ENCODE data around the gene SP8. TPM values are rescaled to one million over a fixed set of nuclear protein-coding genes. Genes with fewer than 3 reads are reported as not detected.
"Not testable (repeated sequence)": the region's sequence is repeated elsewhere in the genome, so short reads cannot be mapped to it uniquely, and the experiment has no call there.

SP8 gene
- total RNA-seq, 1 donor from 2014 or later: not detected

DNA sequence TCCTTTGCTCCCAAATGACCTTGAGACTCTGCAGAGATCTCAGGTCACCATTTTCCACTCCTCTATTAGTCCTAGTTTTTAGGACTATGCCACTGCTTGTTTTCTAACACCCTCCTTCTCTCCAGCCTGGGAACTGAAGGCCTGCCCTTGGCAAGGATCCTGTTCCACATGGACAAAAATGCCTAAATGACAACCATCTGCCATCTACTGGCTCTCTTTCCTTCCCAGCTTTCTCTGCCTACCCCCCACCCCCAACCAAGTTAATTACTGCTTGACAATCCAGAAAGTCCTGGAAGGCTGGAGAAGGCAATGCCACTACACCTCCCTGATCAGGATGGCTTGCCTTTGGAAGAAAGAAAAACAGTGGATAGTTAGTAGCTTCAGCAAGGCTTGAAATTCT, 44.8 kb upstream of the SP8 start:
- intact Hi-C loops (cut with micrococcal nuclease): no loop called here
- Mint-ChIP-seq H3K9me3 (no peaks in the 10 kb centered on the region), H3K27me3 (peaks cover 12% of the 10 kb centered on the region), H3K4me3 (no peak overlapping the region), H3K36me3 (ENCODE audit: low read depth) (no peaks in the 10 kb centered on the region), H3K4me1 (no peaks in the 10 kb centered on the region), H3K27ac (no peak overlapping the region)
- CTCF ChIA-PET: no interaction called here
- ATAC-seq (ENCODE audit: low read depth) (no peak), DNase-seq (no peak)
- TF ChIP-seq, protein P1, sequence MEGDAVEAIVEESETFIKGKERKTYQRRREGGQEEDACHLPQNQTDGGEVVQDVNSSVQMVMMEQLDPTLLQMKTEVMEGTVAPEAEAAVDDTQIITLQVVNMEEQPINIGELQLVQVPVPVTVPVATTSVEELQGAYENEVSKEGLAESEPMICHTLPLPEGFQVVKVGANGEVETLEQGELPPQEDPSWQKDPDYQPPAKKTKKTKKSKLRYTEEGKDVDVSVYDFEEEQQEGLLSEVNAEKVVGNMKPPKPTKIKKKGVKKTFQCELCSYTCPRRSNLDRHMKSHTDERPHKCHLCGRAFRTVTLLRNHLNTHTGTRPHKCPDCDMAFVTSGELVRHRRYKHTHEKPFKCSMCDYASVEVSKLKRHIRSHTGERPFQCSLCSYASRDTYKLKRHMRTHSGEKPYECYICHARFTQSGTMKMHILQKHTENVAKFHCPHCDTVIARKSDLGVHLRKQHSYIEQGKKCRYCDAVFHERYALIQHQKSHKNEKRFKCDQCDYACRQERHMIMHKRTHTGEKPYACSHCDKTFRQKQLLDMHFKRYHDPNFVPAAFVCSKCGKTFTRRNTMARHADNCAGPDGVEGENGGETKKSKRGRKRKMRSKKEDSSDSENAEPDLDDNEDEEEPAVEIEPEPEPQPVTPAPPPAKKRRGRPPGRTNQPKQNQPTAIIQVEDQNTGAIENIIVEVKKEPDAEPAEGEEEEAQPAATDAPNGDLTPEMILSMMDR (IDR thresholded peaks at IDR 0.05): no peak
- POLR2A ChIA-PET: no interaction called here

DNA sequence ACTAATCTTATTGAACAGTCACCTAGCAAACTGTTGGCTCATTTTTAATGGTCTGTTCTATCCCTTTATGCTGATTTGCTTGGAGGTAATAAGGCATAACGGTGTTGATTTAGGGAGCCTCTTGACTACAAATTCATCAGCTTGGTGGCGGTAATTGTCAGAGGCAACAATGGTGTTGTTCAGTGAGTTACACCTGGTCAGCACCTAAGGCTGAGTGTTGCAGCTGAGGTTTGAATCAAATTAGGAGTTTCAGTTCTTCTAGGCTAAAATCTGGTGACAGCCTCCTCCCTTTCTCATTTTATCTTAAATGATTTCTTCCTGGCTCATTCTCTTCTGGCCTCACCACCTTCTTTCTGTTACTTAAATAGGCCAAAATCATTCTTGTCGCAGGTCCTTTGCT, 42.3 kb upstream of the SP8 start:
- Mint-ChIP-seq H3K4me1 (no peaks in the 10 kb centered on the region), H3K4me3 (no peak overlapping the region), H3K27me3 (peaks cover 12% of the 10 kb centered on the region), H3K27ac (no peak overlapping the region), H3K36me3 (ENCODE audit: low read depth) (no peaks in the 10 kb centered on the region), H3K9me3 (no peaks in the 10 kb centered on the region)
- intact Hi-C loops (cut with micrococcal nuclease): no loop called here
- ATAC-seq (ENCODE audit: low read depth) (no peak), DNase-seq (no peak)
- POLR2A ChIA-PET: no interaction called here
- TF ChIP-seq, protein P1 (IDR thresholded peaks at IDR 0.05): no peak
- CTCF ChIA-PET: interaction anchor here (0.7 kb wide), 1 partner anchor 425 kb away, joined by 3 read pairs; no protein-coding TSS in a partner anchor

- no peak overlapping the region for H3K4me3 Mint-ChIP-seq
- ChIA-PET CTCF (no interaction called here), POLR2A (no interaction called here)
- H3K27ac Mint-ChIP-seq: no peak overlapping the region
- ATAC-seq (ENCODE audit: low read depth): no peak
- H3K4me1 Mint-ChIP-seq: no peaks in the 10 kb centered on the region
- H3K27me3 Mint-ChIP-seq: peaks cover 8% of the 10 kb centered on the region
- H3K36me3 Mint-ChIP-seq (ENCODE audit: low read depth): no peaks in the 10 kb centered on the region
- no peaks in the 10 kb centered on the region for H3K9me3 Mint-ChIP-seq
- DNase-seq: no peak
- TF ChIP-seq, protein P1 (IDR thresholded peaks at IDR 0.05): no peak
- intact Hi-C loops (cut with micrococcal nuclease): no loop called here
Measured at GRCh38 chr7:20827172-20827571, 40.5 kb upstream of the SP8 start.

GRCh38 chr7:20826243-20826642, 39.6 kb upstream of the SP8 start:
- POLR2A ChIA-PET: no interaction called here

DNA sequence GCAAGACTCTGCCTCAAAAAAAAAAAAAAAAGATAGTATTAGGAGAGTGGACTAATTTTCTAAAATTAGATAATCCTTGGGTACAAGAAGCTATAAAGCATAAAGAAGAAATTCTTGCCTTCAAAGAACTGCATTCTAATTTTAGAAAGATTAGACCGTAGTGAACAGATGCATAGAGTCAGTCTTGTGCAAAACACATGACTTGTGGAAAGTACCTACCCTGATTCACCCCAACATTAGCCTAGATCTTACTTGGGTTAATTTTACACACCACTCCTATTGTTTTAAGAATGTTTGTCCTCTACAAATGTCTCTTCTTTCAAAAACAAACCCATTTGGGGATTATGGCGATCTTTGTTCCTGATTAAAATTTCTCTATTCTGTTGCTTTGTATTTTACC, 38.9 kb upstream of the SP8 start:
- Mint-ChIP-seq H3K27me3 (peaks cover 4% of the 10 kb centered on the region), H3K36me3 (ENCODE audit: low read depth) (no peaks in the 10 kb centered on the region), H3K9me3 (no peaks in the 10 kb centered on the region), H3K4me1 (no peaks in the 10 kb centered on the region), H3K27ac (no peak overlapping the region), H3K4me3 (no peak overlapping the region)
- TF ChIP-seq, protein P1 (IDR thresholded peaks at IDR 0.05): no peak
- CTCF ChIA-PET: no interaction called here
- intact Hi-C loops (cut with micrococcal nuclease): no loop called here
- POLR2A ChIA-PET: no interaction called here
- DNase-seq (no peak), ATAC-seq (ENCODE audit: low read depth) (no peak)

More at GRCh38 chr7:20826243-20826642, 39.6 kb upstream of the SP8 start:
- H3K27ac Mint-ChIP-seq: no peak overlapping the region
- H3K4me1 Mint-ChIP-seq: no peaks in the 10 kb centered on the region
- intact Hi-C loops (cut with micrococcal nuclease): no loop called here
- ATAC-seq (ENCODE audit: low read depth) (no peak), DNase-seq (no peak)
- no peaks in the 10 kb centered on the region for H3K9me3 Mint-ChIP-seq
- CTCF ChIA-PET: no interaction called here
- H3K27me3 Mint-ChIP-seq: peaks cover 6% of the 10 kb centered on the region
- H3K4me3 Mint-ChIP-seq: no peak overlapping the region
- H3K36me3 Mint-ChIP-seq (ENCODE audit: low read depth): no peaks in the 10 kb centered on the region
- TF ChIP-seq, protein P1 (IDR thresholded peaks at IDR 0.05): no peak

DNA sequence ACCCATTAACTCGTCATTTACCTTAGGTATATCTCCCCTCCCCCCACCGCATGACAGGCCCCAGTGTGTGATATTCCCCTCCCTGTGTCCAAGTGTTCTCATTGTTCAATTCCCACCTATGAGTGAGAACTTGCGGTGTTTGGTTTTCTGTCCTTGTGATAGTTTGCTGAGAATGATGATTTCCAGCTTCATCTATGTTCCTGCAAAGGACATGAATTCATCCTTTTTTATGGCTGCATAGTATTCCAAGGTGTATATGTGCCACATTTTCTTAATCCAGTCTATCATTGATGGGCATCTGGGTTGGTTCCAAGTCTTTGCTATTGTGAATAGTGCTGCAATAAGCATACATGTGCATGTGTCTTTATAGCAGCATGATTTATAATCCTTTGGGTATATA, 34.7 kb upstream of the SP8 start:
- H3K4me3 Mint-ChIP-seq; CTCF ChIA-PET; H3K9me3 Mint-ChIP-seq; POLR2A ChIA-PET; H3K4me1 Mint-ChIP-seq; ATAC-seq (ENCODE audit: low read depth); intact Hi-C loops (cut with micrococcal nuclease); H3K36me3 Mint-ChIP-seq (ENCODE audit: low read depth); DNase-seq; H3K27me3 Mint-ChIP-seq; H3K27ac Mint-ChIP-seq: not testable (repeated sequence)

Measured in activated B cell treated with CpG ODN at 0.5 μM for 24 hours (primary cell).